ENCODE measurements around the gene SLC48A1. TPM values are rescaled to one million over a fixed set of nuclear protein-coding genes. Genes with fewer than 3 reads are reported as not detected.
"Not testable (repeated sequence)": the region's sequence is repeated elsewhere in the genome, so short reads cannot be mapped to it uniquely, and the experiment has no call there.

Gene SLC48A1
- total and polyA plus RNA-seq, 7 donors, result 12.7 to 28.7 (median 23.5) TPM

- WGBS, 3 donors, result 63 to 74% (median 71%) methylated on average over 9 of the region's 9 CpGs
- Histone ChIP-seq H3K9me3 (no peaks in the 10 kb centered on the region), H3K27me3 (ENCODE audit: insufficient read depth in 3 of 3, low read length in 2 of 3) (no peaks in the 10 kb centered on the region), H3K36me3 (ENCODE audit: insufficient read depth in 1 of 2, low read depth in 1 of 2) (no peaks in the 10 kb centered on the region), H3K4me1 (peaks cover 95% of the 10 kb centered on the region), H3K27ac (peak overlapping the region; percentile 97), H3K4me3 (peak overlapping the region; percentile 36)
- ATAC-seq (peak in 1 of 4 donors; percentile 1), DNase-seq (no peak)
- intact Hi-C loops (cut with DNase I), result no loop called here
- no peak for TF ChIP-seq CTCF (IDR thresholded peaks at IDR 0.05)
Measured at GRCh38 chr12:47808574-47809365, 35.7 kb downstream of the SLC48A1 start.

GRCh38 chr12:47809518-47809917 is 36.5 kb downstream of the SLC48A1 start:
- H3K36me3 ChIP-seq (ENCODE audit: insufficient read depth in 1 of 2, low read depth in 1 of 2); H3K4me3 ChIP-seq; intact Hi-C loops (cut with DNase I); DNase-seq; H3K9me3 ChIP-seq; ATAC-seq; H3K27me3 ChIP-seq (ENCODE audit: insufficient read depth in 3 of 3, low read length in 2 of 3): not testable (repeated sequence)
- Histone ChIP-seq H3K27ac (peak overlapping the region; percentile 97), H3K4me1 (peaks cover 95% of the 10 kb centered on the region)
- 86 to 91% (median 90%) methylated on average over 9 of the region's 9 CpGs for WGBS, 3 donors

GRCh38 chr12:47811072-47811396 is 38.0 kb downstream of the SLC48A1 start:
- no peaks in the 10 kb centered on the region for H3K36me3 ChIP-seq (ENCODE audit: insufficient read depth in 1 of 2, low read depth in 1 of 2)
- H3K4me1 ChIP-seq, result peaks cover 89% of the 10 kb centered on the region
- no peaks in the 10 kb centered on the region for H3K9me3 ChIP-seq
- peak overlapping the region; percentile 97 for H3K27ac ChIP-seq
- WGBS, 3 donors, result 46 to 52% (median 48%) methylated on average over 2 of the region's 2 CpGs
- ATAC-seq (no peak), DNase-seq (no peak)
- no peak for TF ChIP-seq CTCF (IDR thresholded peaks at IDR 0.05)
- H3K4me3 ChIP-seq, result no peak overlapping the region
- intact Hi-C loops (cut with DNase I), result no loop called here
- H3K27me3 ChIP-seq (ENCODE audit: insufficient read depth in 3 of 3, low read length in 2 of 3), result no peaks in the 10 kb centered on the region

GRCh38 chr12:47811581-47812484 is 38.8 kb downstream of the SLC48A1 start:
- H3K36me3 ChIP-seq (ENCODE audit: insufficient read depth in 1 of 2, low read depth in 1 of 2), result no peaks in the 10 kb centered on the region

More at GRCh38 chr12:47811581-47812484, 38.8 kb downstream of the SLC48A1 start:
- no peak for TF ChIP-seq CTCF (IDR thresholded peaks at IDR 0.05)
- ATAC-seq, result peak in 3 of 4 donors; percentile 9 to 22 (median 20)
- H3K9me3 ChIP-seq, result no peaks in the 10 kb centered on the region
- H3K27me3 ChIP-seq (ENCODE audit: insufficient read depth in 3 of 3, low read length in 2 of 3), result no peaks in the 10 kb centered on the region
- 32 to 44% (median 42%) methylated on average over 13 to 14 of the region's 14 CpGs for WGBS, 3 donors
- peak overlapping the region; percentile 63 for H3K4me3 ChIP-seq
- intact Hi-C loops (cut with DNase I), result no loop called here
- H3K4me1 ChIP-seq, result peaks cover 81% of the 10 kb centered on the region
- peak overlapping the region; percentile 97 for H3K27ac ChIP-seq
- DNase-seq, result peak; percentile 74 to 83

Data from psoas muscle (tissue), 8 donors.